GM12873 (cell line): ENCODE results near the gene PHACTR1.

ENCODE experiments used
- TF ChIP-seq, protein P1 (sequence below): IDR thresholded peaks from 2 replicates; pipeline ENCODE4 v1.5.1; 2012; ENCODE audit warnings: low read depth, mild to moderate bottlenecking, moderate library complexity, low read length, control low read depth; ENCODE audit not compliant: insufficient read depth; ENCODE audit errors: missing control alignments

Gene PHACTR1

GRCh38 chr6:12842658-12843057 is 126.1 kb downstream of the PHACTR1 start:
- TF ChIP-seq, protein P1, sequence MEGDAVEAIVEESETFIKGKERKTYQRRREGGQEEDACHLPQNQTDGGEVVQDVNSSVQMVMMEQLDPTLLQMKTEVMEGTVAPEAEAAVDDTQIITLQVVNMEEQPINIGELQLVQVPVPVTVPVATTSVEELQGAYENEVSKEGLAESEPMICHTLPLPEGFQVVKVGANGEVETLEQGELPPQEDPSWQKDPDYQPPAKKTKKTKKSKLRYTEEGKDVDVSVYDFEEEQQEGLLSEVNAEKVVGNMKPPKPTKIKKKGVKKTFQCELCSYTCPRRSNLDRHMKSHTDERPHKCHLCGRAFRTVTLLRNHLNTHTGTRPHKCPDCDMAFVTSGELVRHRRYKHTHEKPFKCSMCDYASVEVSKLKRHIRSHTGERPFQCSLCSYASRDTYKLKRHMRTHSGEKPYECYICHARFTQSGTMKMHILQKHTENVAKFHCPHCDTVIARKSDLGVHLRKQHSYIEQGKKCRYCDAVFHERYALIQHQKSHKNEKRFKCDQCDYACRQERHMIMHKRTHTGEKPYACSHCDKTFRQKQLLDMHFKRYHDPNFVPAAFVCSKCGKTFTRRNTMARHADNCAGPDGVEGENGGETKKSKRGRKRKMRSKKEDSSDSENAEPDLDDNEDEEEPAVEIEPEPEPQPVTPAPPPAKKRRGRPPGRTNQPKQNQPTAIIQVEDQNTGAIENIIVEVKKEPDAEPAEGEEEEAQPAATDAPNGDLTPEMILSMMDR: no peak

DNA sequence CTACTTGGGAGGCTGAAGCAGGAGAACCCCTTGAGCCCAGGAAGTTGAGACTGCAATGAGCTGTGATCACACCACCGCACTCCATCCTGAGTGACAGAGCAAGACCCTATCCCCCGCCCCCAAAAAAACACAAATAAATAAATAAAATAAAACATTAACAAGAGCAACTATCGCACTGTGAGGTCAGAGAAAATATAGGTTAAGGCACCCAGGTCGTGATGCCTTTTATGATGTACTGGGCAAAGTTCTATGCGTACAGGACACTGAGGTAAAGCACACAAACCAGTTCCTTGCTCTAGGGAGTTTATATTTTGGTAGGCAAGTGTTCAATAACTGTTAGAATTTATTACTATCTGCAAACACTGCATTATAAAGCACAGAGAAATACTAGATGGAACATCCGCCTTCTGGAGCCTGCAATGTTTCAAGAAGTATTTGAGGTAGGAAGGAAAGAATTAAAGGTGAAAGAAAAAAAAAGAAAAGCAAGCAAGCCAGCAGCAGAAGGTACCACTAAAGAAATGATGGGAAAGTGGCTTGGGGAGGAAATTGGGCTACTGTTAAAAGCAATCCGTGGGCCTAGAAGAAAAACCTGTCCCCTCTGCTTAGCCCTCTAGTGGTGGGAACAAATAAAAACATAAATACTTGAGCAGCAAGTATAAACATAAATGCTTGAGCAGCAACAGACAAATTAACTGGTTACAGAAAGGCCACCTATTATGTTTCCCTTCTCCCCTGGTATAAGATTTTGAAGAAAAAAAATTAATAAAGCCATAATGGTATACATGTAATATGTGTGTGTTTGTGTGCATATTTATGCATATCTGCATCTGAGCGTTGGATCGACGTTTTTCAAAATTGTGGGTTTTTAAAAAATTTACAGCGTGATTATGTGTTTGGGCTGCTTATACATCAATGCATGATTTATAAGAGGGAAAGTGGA is 128.0 kb downstream of the PHACTR1 start:
- TF ChIP-seq, protein P1: peak; percentile 68

GRCh38 chr6:12845224-12846004 is 128.8 kb downstream of the PHACTR1 start:
- TF ChIP-seq, protein P1: no peak

DNA sequence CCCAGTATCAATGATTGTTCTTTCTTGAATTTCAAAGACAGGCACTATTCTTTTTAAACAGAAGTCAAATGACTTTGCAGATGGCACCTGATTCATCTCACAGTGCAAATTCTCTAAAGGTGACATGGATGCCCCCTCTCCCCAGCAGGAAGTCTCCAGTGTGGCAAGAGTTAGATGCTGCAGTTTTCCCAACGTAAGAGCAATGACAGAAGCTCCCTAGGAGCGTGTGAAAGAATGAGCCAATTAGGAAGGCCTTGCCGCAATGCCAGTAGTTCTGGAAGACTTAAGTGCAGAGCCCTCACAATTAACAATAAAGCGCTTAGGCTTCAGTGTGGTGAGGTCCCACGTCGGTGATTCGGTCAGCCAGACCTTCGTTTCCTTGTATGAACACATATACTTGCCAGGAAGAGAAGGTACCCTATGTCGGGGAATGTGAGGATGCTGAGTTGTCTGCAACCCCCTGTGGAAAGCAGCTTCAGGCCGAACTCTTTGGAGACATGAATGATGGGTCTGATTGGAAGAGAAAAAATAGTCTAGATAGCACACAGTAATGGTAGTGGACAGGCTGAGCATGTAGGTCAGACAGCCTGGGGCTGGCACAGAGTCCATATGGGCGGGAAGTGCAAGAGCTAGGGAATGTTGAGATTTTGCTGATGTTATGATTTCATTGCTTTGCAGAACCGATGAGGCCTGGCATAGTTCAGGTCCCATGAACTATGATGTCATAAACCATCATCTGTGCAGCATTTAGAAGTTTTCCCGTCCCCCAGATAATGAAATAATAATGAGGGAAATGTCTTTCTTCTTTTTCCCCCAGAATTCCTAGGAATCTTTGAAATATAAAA is 132.6 kb downstream of the PHACTR1 start:
- TF ChIP-seq, protein P1: no peak

- TF ChIP-seq, protein P1: no peak
Measured at GRCh38 chr6:12849809-12850198, 133.2 kb downstream of the PHACTR1 start.

- TF ChIP-seq, protein P1: no peak
Measured at GRCh38 chr6:12851123-12851695, 134.6 kb downstream of the PHACTR1 start.
